HG03159 (cell line): ENCODE data around the gene MACROD1.

ENCODE experiments used
- ATAC-seq: cut with Tn5 transposase; IDR thresholded peaks from one replicate; pipeline ENCODE4 v1.9.1; 2021; ENCODE audit warnings: mild to moderate bottlenecking, moderate library complexity; ENCODE audit not compliant: unreplicated experiment

MACROD1 gene

DNA sequence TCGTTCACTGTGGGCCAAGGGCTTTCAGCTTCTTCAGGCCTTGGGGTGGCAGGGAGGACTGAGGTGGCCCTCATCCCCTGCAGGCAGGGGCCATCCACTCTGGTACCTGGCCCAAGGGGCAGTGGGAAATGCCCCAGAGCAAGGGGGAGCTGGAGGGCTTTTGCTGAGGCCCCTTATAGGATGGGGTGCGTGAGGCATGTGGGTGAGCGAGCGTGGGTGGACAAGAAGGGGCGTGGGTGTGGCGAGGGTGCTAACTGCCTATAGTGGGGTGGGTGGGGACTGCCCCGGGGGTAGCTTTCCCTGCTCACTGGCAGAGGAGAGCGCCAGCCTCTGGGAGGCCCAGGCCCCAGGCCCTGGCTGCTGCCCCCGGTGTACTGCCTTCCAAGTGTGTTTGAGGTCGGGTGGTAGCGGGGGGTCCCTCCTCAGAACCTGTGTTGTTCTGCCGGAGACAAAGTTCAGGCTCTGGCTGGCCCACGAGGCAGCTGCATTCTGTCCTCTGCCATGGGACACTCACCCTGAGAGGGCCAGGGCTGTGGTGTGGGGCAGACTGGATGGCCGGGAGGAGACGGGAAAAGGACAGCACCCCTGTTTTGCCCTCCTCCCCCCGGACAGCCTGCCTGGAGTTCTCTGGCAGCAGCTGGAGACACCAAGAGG is 126.8 kb downstream of the MACROD1 start:
- no peak for ATAC-seq

DNA sequence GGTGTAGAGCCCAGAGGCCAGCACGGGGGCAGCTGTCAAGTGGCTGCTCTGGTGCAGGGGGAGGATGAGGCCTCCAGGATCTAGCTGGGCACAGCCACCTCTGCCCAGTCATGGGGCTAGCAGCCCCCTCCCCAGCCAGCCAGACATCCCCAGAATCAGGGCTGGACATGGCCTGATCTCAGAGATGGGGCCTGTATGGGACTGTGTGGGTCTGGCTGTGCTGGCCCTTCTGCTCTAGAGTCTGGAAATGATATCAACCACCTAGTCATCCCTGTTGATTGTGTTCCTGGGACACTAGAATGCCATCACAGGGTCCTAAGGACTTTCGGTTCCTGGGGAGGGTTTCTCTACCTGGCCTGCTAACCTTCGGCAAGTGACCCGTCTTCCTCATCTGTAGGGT is 127.4 kb downstream of the MACROD1 start:
- ATAC-seq = no peak

DNA sequence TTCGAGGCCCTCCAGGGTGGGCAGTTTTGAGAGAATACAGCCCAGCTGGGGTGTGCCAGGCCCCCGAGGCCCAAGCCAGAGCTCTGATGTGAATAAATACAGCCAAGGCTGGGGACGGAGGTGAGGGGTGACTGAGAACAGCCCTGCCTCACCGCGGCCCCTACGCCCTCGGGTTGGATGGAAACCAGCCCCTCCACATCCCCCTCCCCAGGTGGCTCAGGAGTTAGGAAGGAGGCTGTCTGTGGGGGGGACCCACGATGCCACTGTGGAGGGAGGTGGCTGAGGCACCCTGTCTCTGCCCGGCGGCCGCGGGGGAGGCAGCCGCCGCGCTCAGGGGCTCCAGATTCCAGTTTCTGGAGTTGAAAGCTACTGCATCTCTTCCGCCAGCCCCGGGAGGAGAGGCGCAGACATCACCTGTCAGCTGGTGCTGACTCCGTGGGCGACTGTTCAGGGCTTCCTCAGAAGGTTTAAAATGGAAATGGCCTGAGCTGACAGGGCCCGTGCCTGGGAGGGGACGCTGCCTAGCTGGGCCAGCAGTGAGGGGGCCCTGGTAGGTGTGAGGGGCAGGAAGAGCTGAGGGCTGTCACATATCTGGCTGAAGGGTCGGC is 128.8 kb downstream of the MACROD1 start:
- no peak for ATAC-seq

DNA sequence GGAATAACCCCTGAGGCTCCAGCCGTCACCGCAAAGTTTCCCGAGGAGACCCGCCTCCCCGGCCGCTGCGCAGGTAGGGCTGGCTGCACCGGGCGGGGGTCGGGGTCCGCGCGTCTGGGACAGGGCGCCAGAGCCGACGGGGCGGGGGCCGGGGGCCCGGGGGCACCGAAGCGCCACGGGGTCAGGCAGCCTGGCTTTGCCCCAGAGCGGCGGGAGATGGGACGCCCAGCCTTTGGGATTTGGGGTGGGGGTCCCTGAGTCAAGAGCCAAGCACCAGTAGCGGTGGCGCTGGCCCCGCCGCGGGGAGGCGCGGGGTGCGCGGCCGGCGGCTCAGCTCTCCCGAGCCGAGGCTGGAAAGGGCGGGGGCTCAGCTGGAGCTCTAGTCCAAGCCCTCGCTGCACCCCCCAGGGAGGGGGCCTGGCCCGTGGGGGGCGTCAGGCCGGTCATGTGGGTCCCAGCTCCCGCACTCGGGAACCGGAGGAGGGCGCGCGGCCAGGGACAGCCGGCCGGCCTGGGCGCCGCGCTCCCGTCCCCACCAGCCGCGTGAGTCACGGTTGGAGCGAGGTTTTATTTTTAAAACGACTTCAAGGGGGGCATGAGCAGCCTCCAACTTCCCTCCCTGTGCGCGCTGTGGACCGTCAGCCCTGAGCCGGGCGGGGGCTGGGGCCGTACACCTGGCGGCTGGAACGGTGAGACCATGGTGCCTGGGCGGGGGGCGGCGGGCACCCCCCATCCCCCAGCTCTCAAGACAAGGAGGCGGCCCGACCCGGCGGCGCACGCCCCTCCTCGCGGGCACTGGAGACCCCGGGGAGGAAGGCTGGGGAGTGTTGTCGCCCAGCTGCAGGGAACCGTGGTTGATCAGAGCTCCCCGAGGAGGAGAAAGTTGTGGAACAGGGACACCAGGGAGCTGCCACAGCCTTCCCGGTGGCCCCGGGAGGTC is 129.6 kb downstream of the MACROD1 start:
- ATAC-seq = no peak

DNA sequence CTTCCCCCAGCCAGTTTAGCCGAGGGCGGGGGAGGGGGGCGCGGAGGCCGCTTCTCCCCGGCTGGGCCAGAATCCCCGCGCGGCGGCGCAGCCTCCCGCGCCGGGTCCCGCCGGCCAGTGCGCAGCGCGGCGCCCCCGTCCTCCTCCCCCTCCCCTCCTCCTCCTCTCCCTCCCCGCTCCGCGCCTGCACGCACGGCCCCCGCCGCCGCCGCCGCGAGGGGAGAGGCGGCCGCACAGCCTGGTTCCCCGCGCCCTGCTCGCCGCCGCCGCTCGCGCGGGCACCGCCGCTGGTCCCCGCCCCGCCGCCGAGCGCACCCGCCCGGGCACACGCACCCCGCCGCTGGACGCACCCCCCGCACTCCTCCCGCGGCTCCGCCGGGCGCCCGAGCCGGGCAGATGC is 130.3 kb downstream of the MACROD1 start, which contains the start of gene FLRT1:
FLRT1 (plus strand) TSS at position 356 of the 400 bp plus-strand sequence. CDS start 80,337 bp downstream, outside the sequence.
- ATAC-seq = no peak

DNA sequence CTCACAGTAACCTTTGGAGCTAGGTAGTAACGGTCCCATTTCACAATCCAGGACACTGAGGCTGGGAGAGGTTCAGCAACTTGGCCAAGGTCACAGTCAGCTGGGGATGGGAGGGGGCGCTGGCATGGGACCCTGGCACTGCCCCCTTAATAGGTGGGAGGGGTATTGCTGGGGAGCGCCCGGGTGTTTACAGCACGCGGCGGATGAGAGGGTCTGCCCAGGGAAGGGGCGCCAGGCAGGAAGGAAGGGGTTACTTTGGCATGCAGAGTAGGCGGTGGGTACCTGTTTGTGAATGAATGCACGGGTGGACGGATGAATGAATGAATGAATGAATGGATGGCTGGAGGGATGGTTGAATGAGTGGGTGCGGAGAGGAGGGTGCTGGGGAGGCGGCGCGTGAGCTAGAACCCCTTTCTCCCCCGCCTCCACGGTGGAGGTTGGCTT is 130.8 kb downstream of the MACROD1 start:
- no peak for ATAC-seq

DNA sequence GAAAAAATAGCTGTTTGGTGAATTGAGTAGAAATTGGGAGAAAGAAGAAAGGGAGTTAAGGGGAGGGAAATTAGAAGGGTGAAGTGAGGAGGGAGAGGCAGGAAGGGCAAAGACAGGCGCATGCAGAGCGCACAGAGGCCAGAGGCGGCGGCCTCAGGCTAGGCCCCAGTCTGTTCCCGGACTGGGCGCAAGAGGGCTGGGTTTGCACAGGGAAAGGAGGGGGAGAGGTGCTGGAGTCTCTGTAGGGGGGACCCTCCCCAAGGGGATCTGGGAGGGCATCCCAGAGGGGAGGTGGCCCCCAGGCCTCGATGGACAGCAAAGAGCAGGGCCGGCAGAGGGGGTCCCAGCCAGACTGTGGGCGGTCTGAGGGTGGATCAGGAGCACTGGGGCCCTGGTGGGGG is 131.5 kb downstream of the MACROD1 start:
- ATAC-seq = no peak

DNA sequence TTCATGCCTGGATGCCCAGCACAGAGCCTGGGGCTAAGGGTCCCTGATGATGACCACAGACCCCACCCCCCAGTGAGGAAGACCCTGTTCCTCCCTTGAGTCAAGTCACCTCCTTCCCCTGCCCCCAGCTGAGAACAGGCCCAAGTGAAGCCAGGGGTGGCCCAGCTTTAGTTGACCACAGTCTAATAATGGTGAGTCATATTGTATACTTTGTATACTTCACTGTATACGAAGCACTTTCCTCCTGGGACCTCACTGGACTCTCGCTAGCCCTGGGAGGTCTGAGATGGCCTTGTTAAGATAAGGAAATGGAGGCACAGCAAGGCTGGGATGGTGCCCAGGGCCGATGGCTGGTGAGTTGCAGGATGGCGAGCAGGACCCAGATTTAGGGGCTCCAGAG is 133.9 kb downstream of the MACROD1 start:
- ATAC-seq = no peak

DNA sequence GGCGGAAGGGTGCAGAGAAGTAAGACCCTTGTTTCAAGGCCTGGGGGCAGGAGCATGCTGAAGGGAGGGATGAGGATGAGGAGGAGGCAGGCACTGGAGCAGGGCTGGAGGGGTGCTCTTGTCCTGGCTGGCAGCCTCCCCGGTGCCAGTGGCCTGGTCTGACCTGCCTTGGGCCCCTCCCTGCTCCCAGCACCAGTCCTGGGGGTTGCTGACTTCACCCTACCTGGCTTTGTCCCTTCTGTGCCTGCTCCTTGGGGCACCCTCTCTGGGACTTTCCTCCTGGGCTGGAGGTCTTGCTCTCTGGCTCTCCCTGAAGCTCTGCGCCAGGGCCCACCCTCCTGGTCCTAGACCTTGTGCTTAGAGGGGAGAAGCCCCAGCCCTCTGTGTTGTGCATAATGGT is 134.9 kb downstream of the MACROD1 start:
- no peak for ATAC-seq

DNA sequence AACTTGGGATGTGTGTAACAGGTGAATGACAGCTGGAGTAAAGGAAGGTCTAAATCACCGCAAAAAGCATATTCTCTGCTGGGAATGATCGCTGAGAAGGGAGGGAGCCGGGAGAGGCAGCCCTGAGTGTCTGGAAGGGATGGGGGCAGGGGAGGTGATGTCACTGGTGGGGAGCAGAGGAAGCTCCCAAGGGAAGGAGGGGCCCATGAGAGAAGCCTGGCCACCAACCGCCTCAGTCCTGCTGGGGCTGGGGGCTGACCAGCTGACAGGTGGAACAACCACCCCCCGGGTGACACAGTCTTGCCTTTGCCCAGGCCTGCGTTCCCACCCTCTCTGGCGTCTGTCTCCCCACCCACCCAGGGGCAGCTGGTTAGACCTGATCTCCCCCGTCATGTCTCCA is 136.1 kb downstream of the MACROD1 start:
- no peak for ATAC-seq

DNA sequence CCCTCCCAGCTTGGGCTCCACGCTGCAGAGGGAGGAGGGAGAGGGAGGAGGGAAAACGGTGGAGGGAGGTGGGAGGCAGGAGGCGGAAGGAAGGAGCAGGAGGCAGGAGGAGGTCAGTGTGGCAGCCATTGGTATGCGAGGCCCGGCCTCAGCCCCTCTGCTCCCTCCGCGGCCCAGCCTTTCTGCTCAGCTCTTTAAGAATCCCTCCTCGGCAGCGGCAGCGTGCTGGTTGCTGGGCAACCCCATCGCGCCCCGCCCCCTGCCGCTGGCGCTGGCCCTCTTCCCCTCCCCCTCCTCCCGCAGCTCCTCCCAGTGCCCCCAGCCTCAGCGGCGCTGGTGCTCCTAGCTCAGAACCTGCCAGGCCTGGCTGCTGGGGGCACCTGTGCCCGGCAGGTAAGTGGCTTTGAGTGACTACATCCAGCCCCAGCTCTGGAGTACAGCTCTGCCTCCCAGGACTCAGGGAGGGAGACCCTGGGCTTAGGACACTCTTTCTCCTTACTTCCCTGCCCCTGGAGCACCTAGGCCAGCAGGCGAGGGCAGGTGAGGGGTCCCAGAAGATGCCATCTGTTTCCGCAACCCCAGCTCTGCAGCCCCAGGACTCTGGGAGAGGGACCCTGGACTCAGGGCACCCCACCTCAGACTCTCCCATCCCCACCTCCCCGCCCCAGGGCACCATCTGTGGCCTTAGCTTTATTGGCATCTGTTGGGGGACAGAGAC is 137.4 kb downstream of the MACROD1 start:
- no peak for ATAC-seq

DNA sequence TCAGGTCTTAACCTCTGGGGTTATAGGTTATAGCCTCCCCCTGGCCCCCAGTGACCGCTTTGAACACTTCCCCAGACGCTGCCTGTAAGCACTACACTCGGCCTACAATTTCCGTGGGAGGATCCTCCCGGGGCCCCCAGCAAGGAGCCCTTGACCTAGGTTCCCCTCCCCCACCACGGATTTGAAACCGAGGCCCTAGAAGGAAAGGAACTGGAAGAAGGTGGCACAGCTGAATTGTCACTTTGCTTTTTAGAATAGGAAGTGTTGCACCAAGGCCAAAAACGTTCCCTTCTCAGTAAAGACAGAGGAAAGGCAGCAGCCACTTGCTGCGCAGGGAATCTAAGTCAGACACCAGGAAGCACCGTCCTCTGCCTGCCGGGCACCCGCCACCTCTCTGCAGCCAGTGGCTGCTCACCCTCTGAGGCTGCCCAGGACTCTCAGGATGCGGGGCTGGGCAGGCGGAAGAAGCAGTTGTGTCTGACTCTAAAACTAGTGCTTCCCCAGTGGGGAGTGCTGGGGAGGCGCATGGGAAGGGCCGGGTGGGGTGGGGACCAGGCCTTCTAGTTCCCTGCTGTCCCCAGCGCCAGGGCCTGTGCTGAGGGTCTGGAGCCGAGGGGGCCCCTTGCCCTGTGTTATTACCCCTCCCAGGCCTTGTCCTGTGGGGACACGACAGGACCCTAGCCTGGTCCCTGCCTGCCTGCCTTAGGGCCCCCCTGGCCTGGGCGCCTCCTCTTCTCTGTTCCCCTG is 138.1 kb downstream of the MACROD1 start:
- ATAC-seq = no peak

DNA sequence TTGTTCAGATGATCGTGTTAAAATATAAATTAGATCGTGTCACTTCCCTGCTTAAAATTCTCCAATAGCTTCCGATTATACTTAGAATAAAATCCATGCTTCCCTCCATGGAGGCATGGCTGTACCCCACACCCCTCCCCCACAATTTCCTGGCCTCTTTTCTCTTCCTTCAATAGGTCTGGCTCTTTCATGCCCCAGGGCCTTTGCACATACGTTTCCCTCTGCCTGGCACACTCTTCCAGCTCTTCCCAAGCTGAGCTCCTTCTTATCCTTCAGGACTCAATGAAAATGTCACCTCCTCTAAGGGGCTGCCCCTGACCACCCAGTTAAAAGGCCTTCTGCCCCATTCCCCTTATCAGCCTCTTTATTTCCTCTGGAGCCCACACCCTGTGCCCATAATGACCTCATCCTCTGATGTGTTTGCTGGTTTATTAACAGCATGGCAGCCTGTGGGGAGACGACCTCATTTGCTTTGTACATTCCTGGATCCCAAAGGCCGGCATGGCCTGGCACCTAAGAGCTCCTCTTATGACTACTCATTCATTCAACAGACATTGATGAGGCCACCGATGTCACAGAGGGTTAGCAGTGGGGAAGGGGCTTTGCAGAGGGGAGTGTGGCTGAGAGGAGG is 139.2 kb downstream of the MACROD1 start:
- ATAC-seq = no peak

DNA sequence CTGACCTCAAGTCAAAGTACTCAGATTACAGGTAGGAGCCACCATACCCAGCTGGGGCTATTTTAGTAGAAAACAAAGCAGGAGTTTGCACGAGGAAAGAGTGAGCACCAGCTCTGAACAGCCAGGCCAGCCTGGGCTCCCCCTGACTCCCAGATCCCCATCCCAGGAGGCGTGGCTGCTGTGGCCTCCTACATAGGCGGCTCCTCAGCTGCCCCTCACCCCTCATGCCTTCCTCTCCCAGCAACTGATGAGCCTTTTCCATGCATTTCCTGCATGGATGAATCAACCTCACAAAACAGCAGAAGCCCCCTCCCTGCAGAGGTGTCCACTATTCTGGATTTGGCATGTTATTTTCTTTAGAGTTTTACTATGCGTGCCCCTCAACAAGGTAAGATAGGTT is 140.7 kb downstream of the MACROD1 start:
- ATAC-seq = no peak

DNA sequence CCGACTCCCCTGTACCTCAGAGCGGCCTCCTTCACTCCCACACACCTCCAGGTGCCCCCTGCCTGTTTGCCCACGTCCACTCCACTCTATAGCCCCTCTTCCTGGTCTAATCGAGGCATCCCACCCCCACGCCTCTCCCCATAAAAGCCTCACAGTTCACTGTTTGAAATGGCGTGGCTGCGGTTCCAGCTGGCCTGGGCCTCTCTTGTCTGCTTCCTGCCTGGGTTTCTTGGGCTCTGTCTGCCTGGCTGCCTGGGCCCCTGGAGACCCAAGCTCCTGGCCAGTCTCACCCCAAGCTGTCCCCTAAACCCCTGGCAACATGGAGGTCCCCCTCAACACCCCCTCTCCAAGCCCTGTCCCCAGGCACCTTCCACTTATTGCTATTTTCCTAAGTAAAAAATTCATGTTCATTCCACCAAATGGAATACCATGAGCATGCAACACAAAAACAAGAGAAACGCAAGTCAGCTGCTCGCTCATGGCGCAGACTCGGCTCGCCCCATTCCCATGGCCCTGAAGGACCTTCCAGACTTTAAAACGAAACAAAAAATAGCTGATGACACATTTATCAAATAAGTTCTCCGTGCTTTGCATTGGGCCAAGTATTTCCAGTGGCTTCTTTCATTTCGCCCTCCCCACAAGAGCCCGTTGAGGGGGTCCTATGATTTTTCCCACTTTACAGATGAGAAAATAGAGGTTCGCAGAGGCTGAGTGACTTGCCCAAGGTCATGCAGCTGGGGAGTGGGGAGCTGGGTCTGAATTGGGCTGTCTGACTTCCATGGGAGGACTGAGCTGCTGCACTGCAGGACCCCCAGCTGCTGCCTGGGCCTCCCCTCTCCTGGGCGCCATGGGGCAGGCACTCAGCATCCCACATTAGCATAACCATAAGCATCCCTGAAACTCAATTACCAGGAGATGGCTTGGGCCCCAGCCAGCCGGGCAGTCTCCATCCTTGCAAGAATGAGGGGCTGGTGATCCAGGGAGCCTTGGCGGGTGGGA is 141.9 kb downstream of the MACROD1 start:
- no peak for ATAC-seq

DNA sequence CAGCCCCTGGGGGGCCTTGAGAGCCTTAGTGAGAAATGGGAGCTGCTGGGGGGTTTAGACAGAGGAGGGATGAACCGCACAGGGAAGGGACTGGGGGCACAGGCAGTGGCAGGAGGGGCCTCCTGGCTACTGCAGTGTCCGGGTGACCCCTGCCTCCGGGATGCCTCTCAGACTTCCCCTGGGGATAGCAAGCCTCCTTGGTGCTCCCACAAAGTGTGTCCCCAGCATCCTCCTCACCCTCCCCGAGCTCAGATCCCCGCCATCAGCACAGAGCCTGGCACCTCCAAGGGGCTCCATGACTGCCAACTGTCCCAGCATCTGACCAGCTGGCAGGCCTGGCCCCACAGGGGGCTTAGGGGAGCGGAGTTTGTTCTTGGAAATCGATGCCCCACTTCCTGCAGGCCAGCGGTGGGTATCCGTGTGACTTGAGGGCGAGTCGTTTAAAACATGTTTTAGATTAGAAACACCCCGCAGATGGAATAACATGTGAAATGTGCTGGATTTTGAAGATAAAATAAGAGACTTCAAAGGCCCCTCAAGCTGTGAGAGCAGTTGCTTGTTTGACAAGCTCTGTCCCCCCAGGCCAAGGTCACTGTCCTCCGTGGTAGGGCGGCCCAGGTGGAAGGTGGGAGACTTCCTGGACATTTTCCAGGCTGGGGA is 143.7 kb downstream of the MACROD1 start:
- no peak for ATAC-seq

DNA sequence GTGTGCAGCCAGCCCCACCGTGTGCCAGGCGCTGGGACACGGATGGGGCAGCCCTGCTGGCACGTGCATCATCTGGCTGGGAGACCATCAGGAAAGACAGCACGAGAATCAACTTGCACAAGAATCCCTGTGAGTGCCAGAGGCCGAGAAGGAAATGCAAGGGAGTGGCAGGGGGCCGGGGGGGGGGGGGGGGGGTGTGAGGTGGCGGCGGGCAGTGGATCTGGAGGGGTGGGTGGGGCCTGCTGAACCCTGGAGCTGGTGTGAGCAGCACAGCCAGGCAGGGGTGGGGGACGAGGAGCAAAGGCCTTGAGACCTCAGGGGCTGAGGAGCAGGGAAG is 144.2 kb downstream of the MACROD1 start:
- ATAC-seq = no peak
